ENCODE measurements around the gene ANKS1A.

- TF ChIP-seq CTCF (conservative IDR thresholded peaks at IDR 0.05) (no peak), EZH2 (IDR thresholded peaks at IDR 0.05; ENCODE audit: low read depth) (no peak)
Observed at GRCh38 chr6:34934516-34934915, 45.5 kb downstream of the ANKS1A start.

Data from PC-9 (cell line).